Pulmonary artery endothelial cell (primary cell): Measurements from ENCODE around the gene MYO1F. TPM values are rescaled to one million over a fixed set of nuclear protein-coding genes. Genes with fewer than 3 reads are reported as not detected.
"Not testable (repeated sequence)": the region's sequence is repeated elsewhere in the genome, so short reads cannot be mapped to it uniquely, and the experiment has no call there.

Experiments
- DNase-seq: peaks from one replicate; pipeline ENCODE4 v3.0.0-alpha.2; 2011; ENCODE audit warnings: low read depth, low spot score
- total RNA-seq: library from RNA; depleted of rRNA; stranded (reverse); fragments of >200 nt; gene quantifications from 2 replicates; pipeline ENCODE4 v1.2.3, GENCODE V29; 2014

Gene MYO1F
- total RNA-seq, 1 donor from 2014 or later = 0.13 TPM

- DNase-seq = not testable (repeated sequence)
These were observed 12.4 kb downstream of the MYO1F start for GRCh38 chr19:8564866-8565265.

- DNase-seq = no peak
These were observed 16.0 kb downstream of the MYO1F start for GRCh38 chr19:8561075-8561764.

- DNase-seq = no peak
These were observed 18.9 kb downstream of the MYO1F start for GRCh38 chr19:8558325-8558724.

- no peak for DNase-seq
These were observed 19.5 kb downstream of the MYO1F start for GRCh38 chr19:8557642-8558238.

- DNase-seq = not testable (repeated sequence)
These were observed 23.5 kb downstream of the MYO1F start for GRCh38 chr19:8553729-8554128.

GRCh38 chr19:8552810-8553209 lies 24.4 kb downstream of the MYO1F start:
- no peak for DNase-seq

GRCh38 chr19:8550070-8550469 lies 27.2 kb downstream of the MYO1F start:
- DNase-seq = no peak

GRCh38 chr19:8545743-8546142 lies 31.5 kb downstream of the MYO1F start:
- no peak for DNase-seq

GRCh38 chr19:8544168-8544567 lies 33.1 kb downstream of the MYO1F start:
- DNase-seq = no peak

GRCh38 chr19:8539621-8540149 lies 37.6 kb downstream of the MYO1F start:
- DNase-seq = no peak

- DNase-seq = no peak
These were observed 40.1 kb downstream of the MYO1F start for GRCh38 chr19:8537099-8537498.

- no peak for DNase-seq
These were observed 41.0 kb downstream of the MYO1F start for GRCh38 chr19:8536282-8536681.

GRCh38 chr19:8532225-8532624 lies 45.0 kb downstream of the MYO1F start:
- no peak for DNase-seq

GRCh38 chr19:8531470-8531869 lies 45.8 kb downstream of the MYO1F start:
- no peak for DNase-seq

- DNase-seq = no peak
These were observed 47.1 kb downstream of the MYO1F start for GRCh38 chr19:8530061-8530679.

- no peak for DNase-seq
These were observed 47.8 kb downstream of the MYO1F start for GRCh38 chr19:8529369-8530006.

GRCh38 chr19:8528500-8528899 lies 48.7 kb downstream of the MYO1F start:
- no peak for DNase-seq

- DNase-seq = peak; percentile 74
These were observed 50.7 kb downstream of the MYO1F start for GRCh38 chr19:8526345-8527091.

GRCh38 chr19:8525401-8525684 lies 51.9 kb downstream of the MYO1F start:
- no peak for DNase-seq

- DNase-seq = no peak
These were observed 57.9 kb downstream of the MYO1F start for GRCh38 chr19:8519388-8519787.

- no peak for DNase-seq
These were observed 58.7 kb downstream of the MYO1F start for GRCh38 chr19:8518536-8518935.
